ENCODE results near the gene SHOC2.

DNA sequence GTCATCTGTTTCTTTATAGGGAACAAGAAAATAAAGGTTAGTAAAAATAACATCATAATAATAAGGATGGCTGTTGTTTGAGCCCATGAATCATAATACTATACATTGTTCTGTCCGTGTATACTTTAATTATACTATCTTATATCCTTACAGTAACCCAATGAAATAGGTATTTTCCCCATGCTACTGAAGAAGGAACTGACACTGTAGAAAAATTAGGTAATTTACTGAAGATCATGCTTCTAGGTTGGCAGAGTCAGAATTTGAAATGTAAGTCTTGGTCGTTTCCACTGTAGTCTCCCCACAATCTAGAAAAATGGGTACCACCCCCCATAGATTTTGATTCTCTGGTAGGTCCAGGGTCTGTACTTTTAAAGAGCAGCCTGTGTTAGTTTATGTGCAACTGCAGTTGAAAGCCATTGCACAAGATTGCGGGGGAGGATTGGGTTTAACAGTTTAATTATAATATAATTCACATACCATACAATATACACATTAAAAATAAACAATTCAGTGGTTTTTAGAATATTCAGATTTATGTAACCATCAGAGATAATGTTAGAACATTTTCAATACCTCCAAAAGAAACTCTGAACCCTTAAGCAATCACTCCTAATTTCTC lies 47.7 kb downstream of the SHOC2 start:
- TF ChIP-seq, protein P1, sequence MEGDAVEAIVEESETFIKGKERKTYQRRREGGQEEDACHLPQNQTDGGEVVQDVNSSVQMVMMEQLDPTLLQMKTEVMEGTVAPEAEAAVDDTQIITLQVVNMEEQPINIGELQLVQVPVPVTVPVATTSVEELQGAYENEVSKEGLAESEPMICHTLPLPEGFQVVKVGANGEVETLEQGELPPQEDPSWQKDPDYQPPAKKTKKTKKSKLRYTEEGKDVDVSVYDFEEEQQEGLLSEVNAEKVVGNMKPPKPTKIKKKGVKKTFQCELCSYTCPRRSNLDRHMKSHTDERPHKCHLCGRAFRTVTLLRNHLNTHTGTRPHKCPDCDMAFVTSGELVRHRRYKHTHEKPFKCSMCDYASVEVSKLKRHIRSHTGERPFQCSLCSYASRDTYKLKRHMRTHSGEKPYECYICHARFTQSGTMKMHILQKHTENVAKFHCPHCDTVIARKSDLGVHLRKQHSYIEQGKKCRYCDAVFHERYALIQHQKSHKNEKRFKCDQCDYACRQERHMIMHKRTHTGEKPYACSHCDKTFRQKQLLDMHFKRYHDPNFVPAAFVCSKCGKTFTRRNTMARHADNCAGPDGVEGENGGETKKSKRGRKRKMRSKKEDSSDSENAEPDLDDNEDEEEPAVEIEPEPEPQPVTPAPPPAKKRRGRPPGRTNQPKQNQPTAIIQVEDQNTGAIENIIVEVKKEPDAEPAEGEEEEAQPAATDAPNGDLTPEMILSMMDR (IDR thresholded peaks at IDR 0.05; ENCODE audit: low read depth, low read length): no peak
- no peak for TF ChIP-seq POLR2A (IDR thresholded peaks at IDR 0.05; ENCODE audit: extremely low read depth, insufficient read length)
- no peak for TF ChIP-seq MYC (IDR thresholded peaks at IDR 0.05; ENCODE audit: low read depth, low read length)
- TF ChIP-seq, protein P2, sequence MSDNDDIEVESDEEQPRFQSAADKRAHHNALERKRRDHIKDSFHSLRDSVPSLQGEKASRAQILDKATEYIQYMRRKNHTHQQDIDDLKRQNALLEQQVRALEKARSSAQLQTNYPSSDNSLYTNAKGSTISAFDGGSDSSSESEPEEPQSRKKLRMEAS (IDR thresholded peaks at IDR 0.05; ENCODE audit: low read depth, low read length): no peak
